AG04449 (cell line): ENCODE measurements around the gene DCDC2.

Experiments used
- CTCF ChIA-PET: fragments of 350-600 bp; formaldehyde crosslinking; extraction: SDS; loops from one replicate; lab custom pipeline; 2021; ENCODE audit warnings: antibody characterized with exemption; lab: Yijun Ruan, JAX
- POLR2A ChIA-PET: fragments of 400-600, 350-600 bp; formaldehyde crosslinking; extraction: SDS; loops from one replicate; lab custom pipeline; 2020; ENCODE audit warnings: antibody characterized with exemption, inconsistent platforms; lab: Yijun Ruan, JAX
- DNase-seq: peaks from one replicate; pipeline ENCODE4 v3.0.0-alpha.2; 2010; ENCODE audit warnings: low read depth, low spot score
- H3K4me3 ChIP-seq: 2 replicates; pipeline ENCODE4 v1.5.1; 2011; ENCODE audit warnings: low read depth, mild to moderate bottlenecking, control low read depth, low read length
- CTCF ChIP-seq: IDR thresholded peaks from one replicate; pipeline ENCODE4 v1.5.1; 2011; ENCODE audit warnings: mild to moderate bottlenecking, moderate library complexity, low read length, control low read depth, inconsistent platforms; ENCODE audit not compliant: insufficient read depth; ENCODE audit errors: missing control alignments

Gene DCDC2

GRCh38 chr6:24339932-24340331, 17.9 kb downstream of the DCDC2 start:
- ChIA-PET CTCF (no interaction called here), POLR2A (no interaction called here)
- no peak for TF ChIP-seq CTCF
- DNase-seq: no peak
- no peak overlapping the region for H3K4me3 ChIP-seq

GRCh38 chr6:24334285-24334684, 23.6 kb downstream of the DCDC2 start:
- TF ChIP-seq CTCF: no peak
- CTCF ChIA-PET: no interaction called here
- no peak overlapping the region for H3K4me3 ChIP-seq
- DNase-seq: no peak
- POLR2A ChIA-PET: no interaction called here

- CTCF ChIA-PET: no interaction called here
- no peak for TF ChIP-seq CTCF
- H3K4me3 ChIP-seq: no peak overlapping the region
- POLR2A ChIA-PET: no interaction called here
- no peak for DNase-seq
Measured at GRCh38 chr6:24332317-24332716, 25.5 kb downstream of the DCDC2 start.

GRCh38 chr6:24330137-24330732, 27.6 kb downstream of the DCDC2 start:
- no peak for DNase-seq
- H3K4me3 ChIP-seq: no peak overlapping the region
- no peak for TF ChIP-seq CTCF
- ChIA-PET POLR2A (no interaction called here), CTCF (no interaction called here)

GRCh38 chr6:24329451-24329850, 28.4 kb downstream of the DCDC2 start:
- H3K4me3 ChIP-seq: no peak overlapping the region
- DNase-seq: no peak
- POLR2A ChIA-PET: no interaction called here
- CTCF ChIA-PET: no interaction called here
- TF ChIP-seq CTCF: no peak

GRCh38 chr6:24329022-24329421, 28.8 kb downstream of the DCDC2 start:
- POLR2A ChIA-PET: no interaction called here
- CTCF ChIA-PET: no interaction called here
- no peak overlapping the region for H3K4me3 ChIP-seq
- DNase-seq: no peak
- TF ChIP-seq CTCF: no peak
